PC-9 (cell line): ENCODE data around the gene CCDC78.

Source experiments
- CTCF ChIP-seq: fragments of 200-600 bp; sonication (generic); conservative IDR thresholded peaks from 2 replicates; pipeline ENCODE4 v1.6.1; 2017; ENCODE audit warnings: mixed run types, antibody characterized with exemption, mild to moderate bottlenecking, moderate library complexity
- EZH2 ChIP-seq: fragments of 200-600 bp; sonication (generic); IDR thresholded peaks from 2 replicates; pipeline ENCODE4 v1.8.0; 2017; ENCODE audit warnings: antibody characterized with exemption, low read depth

GRCh38 chr16:768428-768827 is 42.2 kb upstream of the CCDC78 start:
- TF ChIP-seq CTCF: no peak
- no peak for TF ChIP-seq EZH2
